Duodenal mucosa (tissue), 2 donors: Measurements from ENCODE around the gene ARHGAP33.

ENCODE experiments used
- H3K27ac ChIP-seq: one replicate; pipeline ENCODE4 v1.7.0; 2013; ENCODE audit warnings: low read depth, low read length
- H3K27me3 ChIP-seq, 2 donors: one replicate each; pipeline ENCODE4 v1.7.0; 2013; ENCODE audit warnings: low read length in 2 of 2, control low read depth in 1 of 2; ENCODE audit not compliant: insufficient read depth in 2 of 2, control insufficient read depth in 1 of 2
- H3K36me3 ChIP-seq, 2 donors: one replicate each; pipeline ENCODE4 v1.7.0; 2013; ENCODE audit warnings: low read length in 2 of 2, control low read depth in 1 of 2; ENCODE audit not compliant: insufficient read depth in 2 of 2, control insufficient read depth in 1 of 2
- H3K4me1 ChIP-seq, 2 donors: one replicate each; pipeline ENCODE4 v1.7.0; 2013; ENCODE audit warnings: low read length in 2 of 2, control low read depth in 1 of 2; ENCODE audit not compliant: insufficient read depth in 2 of 2, control insufficient read depth in 1 of 2
- H3K4me3 ChIP-seq, 2 donors: one replicate each; pipeline ENCODE4 v1.7.0; 2013; ENCODE audit warnings: low read length in 2 of 2, low read depth in 1 of 2
- H3K9ac ChIP-seq, 2 donors: one replicate each; pipeline ENCODE4 v1.7.0; 2013; ENCODE audit warnings: low read length in 2 of 2, low read depth in 1 of 2
- H3K9me3 ChIP-seq, 2 donors: one replicate each; pipeline ENCODE4 v1.7.0; 2013; ENCODE audit warnings: low read length in 2 of 2, control low read depth in 1 of 2; ENCODE audit not compliant: control insufficient read depth in 1 of 2

Gene ARHGAP33

DNA sequence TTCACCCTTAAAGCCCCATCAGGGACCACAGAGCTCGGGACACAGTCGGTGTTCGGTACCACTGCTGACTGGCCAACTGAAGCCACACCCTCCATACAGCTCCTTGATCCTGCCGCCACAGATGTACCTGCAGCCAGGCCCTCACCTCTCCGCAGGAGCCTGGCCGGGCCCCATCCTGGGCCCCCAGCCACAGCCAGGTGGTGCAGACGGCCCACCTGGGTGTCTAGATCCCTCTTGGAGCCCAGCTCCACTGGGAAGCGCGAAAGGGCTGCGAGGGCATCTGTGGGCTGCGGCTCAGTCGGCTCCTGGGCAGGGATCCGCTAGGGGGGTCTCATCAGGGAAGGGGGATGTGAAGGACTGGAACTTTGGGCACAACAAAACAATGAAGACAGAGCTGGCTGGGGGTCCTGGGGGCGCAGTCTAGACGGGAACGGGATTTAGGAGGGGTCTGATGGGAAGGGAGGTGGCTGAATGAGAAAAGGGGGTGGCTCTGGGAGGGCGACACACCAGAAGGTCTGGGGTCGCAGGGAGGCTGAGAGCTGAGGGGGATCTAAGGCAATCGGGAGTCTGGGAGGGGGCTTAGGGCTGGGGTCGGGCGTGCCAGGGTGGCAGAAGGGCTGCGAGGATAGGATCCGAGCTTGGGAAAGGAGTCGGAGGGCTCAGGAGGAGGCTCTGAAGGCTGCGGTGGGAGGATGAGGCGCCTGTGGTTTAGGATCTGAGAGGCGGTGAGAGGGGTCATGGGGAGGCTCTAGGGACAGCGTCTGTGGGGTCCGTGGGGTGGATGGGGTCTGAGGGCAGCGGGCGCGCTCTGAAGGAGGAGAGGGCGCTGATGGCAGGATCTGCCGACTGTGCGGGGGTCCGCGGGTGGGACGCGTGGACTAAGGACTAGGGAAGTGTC is 21.5 kb downstream of the ARHGAP33 start:
- Histone ChIP-seq H3K4me3 (no peak overlapping the region), H3K9me3 (no peaks in the 10 kb centered on the region), H3K36me3 (no peaks in the 10 kb centered on the region), H3K4me1 (no peaks in the 10 kb centered on the region), H3K27me3 (peaks cover 7 to 14% of the 10 kb centered on the region in 2 donors), H3K9ac (no peak overlapping the region), H3K27ac (no peak overlapping the region)

DNA sequence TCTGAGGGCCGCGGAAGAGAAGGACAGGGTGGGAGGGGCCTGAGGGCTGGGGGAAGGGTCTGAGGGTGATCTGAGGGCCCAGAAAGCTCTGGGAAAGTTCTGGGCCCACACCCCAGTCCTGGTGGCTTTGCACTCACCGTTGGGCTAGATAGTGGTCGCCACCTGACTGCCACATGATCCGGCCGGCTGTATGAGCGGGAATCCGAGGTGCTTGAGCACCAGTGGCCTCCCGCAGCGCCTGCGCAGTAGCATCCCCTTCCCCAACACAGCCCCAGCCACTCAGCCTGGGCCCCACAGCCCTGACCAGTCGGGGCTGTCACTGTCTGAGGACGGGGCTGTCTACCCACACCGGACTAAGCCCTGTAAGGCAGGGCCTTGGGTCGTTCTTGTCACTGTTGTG is 22.3 kb downstream of the ARHGAP33 start:
- Histone ChIP-seq H3K4me3 (no peak overlapping the region), H3K9me3 (no peaks in the 10 kb centered on the region), H3K27ac (no peak overlapping the region), H3K4me1 (no peaks in the 10 kb centered on the region), H3K27me3 (peaks cover 7 to 14% of the 10 kb centered on the region in 2 donors), H3K9ac (no peak overlapping the region), H3K36me3 (no peaks in the 10 kb centered on the region)

DNA sequence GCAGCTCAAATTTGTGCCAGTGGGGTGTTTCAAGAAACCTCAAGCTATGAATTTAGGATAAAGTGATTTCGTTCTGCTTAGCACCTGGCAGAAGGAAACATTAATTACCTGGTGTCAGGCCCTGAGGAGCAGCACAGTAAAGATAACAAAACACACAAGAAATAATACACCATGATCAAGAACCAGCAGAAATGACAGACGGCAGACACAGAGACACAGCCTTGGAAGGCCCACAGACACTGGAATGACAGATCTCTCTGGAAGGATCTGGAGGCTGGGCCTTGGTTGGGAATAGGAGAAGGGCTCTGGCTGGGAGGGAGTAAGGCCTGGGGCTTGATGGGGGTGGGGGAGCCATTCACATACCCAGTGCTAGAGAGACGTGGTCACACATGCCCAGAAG is 26.5 kb downstream of the ARHGAP33 start:
- H3K27me3 ChIP-seq = peaks cover 7 to 8% of the 10 kb centered on the region in 2 donors
- H3K36me3 ChIP-seq = no peaks in the 10 kb centered on the region
- H3K9me3 ChIP-seq = no peaks in the 10 kb centered on the region
- H3K4me1 ChIP-seq = no peaks in the 10 kb centered on the region
- H3K27ac ChIP-seq = no peak overlapping the region
- no peak overlapping the region for H3K4me3 ChIP-seq
- no peak overlapping the region for H3K9ac ChIP-seq

GRCh38 chr19:35805526-35806102 is 30.2 kb downstream of the ARHGAP33 start:
- no peaks in the 10 kb centered on the region for H3K4me1 ChIP-seq
- no peaks in the 10 kb centered on the region for H3K27me3 ChIP-seq
- no peak overlapping the region for H3K4me3 ChIP-seq
- H3K36me3 ChIP-seq = no peaks in the 10 kb centered on the region
- H3K27ac ChIP-seq = no peak overlapping the region
- no peak overlapping the region for H3K9ac ChIP-seq
- H3K9me3 ChIP-seq = no peaks in the 10 kb centered on the region

DNA sequence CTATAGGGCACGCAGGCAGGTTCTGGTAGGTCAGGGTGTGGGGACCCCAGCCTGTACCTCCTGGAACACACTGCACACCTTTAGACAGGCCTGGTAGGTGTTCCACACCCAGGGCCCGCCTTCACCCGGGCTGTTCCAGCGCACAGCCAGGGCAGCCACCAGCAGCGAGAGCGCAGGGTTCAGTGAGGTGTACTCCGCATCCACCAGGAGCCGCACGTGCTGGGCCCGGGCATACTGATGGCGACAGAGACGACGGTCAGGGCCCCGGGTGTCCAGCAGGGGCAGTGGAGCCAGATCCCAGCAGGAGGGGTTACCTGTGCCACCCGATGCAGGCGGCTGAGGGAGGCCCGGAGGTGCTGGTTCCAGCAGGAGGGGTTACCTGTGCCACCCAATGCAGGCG is 31.2 kb downstream of the ARHGAP33 start:
- no peaks in the 10 kb centered on the region for H3K4me1 ChIP-seq
- H3K4me3 ChIP-seq = no peak overlapping the region
- no peaks in the 10 kb centered on the region for H3K36me3 ChIP-seq
- H3K27me3 ChIP-seq = peaks cover 0 to 2% of the 10 kb centered on the region in 2 donors
- H3K9me3 ChIP-seq = no peaks in the 10 kb centered on the region
- H3K27ac ChIP-seq = no peak overlapping the region
- H3K9ac ChIP-seq = no peak overlapping the region

DNA sequence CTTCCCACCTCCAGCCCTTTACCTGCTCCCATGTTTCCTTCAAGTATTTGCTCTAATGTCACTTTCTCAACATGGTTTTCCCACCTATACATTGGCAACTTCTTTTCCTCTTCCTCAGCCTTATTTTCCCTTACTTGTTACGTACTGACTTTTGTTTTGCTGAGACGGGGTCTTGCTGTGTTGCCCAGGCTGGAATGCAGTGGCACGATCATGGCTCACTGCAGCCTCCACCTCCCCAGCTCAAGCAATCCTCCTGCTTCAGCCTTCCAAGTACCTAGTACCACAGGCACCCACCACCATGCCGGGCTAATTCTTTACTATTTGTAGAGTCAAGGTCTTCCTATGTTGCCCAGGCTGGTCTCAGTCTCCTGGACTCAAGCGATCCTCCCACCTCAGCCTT is 32.3 kb downstream of the ARHGAP33 start:
- Histone ChIP-seq H3K9ac (no peak overlapping the region), H3K27me3 (peaks cover 0 to 11% of the 10 kb centered on the region in 2 donors), H3K36me3 (no peaks in the 10 kb centered on the region), H3K4me1 (peaks cover 0 to 5% of the 10 kb centered on the region in 2 donors), H3K4me3 (no peak overlapping the region), H3K9me3 (no peaks in the 10 kb centered on the region), H3K27ac (no peak overlapping the region)

DNA sequence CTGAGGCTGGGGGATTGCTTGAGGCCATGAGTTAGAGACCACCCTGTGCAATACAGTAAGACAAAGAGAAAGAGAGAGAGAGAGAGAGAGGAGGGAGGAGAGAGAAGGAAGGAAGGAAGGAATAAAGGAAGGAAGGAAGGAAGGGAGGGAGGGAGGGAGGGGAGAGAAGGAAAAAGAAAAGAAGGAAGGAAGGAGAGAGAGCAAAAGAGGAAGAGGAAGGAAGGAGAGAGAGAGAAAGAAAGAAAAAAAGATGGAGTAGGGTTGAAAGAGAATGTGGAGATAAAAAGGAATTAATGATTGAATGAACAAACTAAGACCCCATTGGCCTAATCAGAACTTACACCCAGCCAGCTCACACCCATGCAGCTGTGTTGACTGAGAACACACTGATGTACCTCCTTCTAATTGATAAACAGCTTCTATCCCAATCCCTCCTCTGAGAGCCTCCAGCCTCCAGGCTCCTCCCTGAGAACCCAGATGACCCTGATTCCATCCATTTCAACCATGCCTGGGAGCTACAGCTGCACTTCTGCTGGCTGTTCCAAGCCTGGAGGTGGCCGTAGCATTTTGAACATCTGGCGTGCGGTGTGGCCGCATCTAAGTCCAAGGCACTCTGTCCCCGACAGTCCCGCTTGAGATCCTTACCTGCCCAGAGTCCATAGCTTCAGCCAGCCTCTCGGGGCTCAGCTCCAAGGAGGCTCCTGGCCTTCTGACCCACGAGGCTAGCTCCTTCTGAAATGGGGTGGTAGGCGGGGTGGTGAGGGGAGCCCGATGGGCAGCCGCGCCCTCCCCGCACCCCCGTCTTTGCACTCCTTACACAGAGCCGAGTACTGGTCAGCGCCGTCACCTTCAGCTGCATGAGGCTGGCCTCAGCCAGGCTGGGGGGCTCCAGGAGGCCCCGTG is 36.2 kb downstream of the ARHGAP33 start:
- Histone ChIP-seq H3K9ac (no peak overlapping the region), H3K4me1 (peaks cover 4 to 9% of the 10 kb centered on the region in 2 donors), H3K36me3 (no peaks in the 10 kb centered on the region), H3K4me3 (no peak overlapping the region), H3K9me3 (no peaks in the 10 kb centered on the region), H3K27me3 (peaks cover 0 to 11% of the 10 kb centered on the region in 2 donors), H3K27ac (no peak overlapping the region)

DNA sequence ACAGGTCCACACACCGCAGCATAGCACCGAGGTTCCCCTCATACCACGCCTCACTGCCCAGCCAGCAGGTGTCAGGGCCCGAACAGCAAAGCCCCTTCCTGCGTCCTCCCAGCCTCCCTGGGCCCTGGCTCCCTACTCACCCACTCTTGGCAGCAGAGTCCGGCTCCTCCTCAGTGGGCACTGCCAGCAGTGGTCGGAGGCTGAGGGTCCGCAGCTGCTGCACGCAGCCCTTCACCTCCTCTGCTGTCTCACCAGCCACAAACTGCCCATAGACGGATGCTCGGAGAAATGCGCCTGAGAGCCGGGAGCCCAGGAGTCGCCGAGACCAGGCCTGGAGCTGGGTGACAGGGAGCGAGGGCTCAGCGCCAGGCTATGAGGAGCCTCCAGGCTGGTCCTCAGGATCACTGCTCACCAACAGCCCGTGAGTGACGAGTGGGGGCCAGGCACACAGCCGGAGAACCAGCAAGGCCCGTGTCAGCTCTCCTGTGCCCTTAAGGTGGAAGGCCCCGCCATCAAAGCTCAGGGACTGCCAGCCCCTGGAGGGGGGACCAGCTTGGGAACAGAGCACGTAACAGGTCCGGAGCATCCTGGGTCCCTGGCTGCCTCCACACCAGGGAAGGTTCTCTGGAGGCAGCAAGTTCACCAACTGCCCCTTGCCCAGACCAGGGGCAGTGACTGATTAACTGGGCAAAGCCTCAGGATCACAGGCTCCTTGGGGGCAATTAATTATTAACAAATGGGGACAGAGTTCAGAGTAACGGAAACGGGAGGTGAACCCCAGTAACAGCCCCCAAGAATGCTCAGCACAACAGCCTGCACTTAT is 37.1 kb downstream of the ARHGAP33 start, which contains the start of gene PRODH2:
Gene PRODH2, minus strand, starts transcription at position 626 of the 823 bp plus-strand sequence. Its CDS starts 40 bp downstream, at position 586.
- Histone ChIP-seq H3K27me3 (peaks cover 0 to 11% of the 10 kb centered on the region in 2 donors), H3K4me3 (no peak within 1 kb of the TSS), H3K9ac (no peak within 1 kb of the TSS)

DNA sequence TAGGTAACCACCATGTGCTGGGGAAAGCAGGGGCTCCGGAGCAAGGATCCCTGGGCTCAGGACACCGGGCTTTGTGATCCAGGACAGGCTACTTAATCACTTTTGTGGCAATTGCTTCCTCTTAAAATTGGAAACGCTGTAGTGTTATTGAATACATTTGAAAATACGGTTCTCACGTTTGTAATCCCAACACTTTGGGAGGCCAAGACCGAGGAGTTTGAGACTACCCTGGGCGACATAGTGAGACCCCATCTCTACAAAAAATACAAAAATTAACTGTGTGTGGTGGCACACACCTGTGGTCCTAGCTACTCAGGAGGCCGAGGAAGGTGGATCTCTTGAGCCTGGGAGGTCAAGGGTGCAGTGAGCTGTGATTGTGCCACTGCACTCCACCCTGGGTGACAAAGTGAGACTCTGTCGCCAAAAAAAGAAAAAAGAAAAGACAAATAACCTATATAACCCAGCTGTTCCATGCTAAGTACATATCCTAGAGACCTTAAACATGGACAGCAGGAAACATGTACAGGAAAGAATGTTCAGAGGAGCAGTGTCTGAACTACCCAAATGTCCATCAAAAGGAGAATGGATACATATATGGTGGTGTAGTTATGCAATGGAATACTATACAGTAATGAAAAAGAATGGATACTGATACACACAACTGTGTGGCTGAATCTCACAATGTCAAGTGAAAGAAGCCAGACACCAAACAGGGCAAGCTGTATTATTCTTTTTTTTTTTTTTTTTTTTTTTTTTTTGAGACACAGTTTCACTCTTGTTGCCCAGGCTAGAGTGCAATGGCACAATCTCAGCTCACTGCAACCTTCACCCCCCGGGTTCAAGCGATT is 37.9 kb downstream of the ARHGAP33 start:
- Histone ChIP-seq H3K9me3 (no peaks in the 10 kb centered on the region), H3K27me3 (peaks cover under 1 to 11% of the 10 kb centered on the region in 2 donors), H3K27ac (no peak overlapping the region), H3K4me3 (no peak overlapping the region), H3K9ac (no peak overlapping the region), H3K36me3 (no peaks in the 10 kb centered on the region), H3K4me1 (peaks cover 4 to 9% of the 10 kb centered on the region in 2 donors)

More for the DNA sequence above, 37.1 kb downstream of the ARHGAP33 start, which contains the start of gene PRODH2:
- no peaks in the 10 kb centered on the region for H3K9me3 ChIP-seq
- H3K36me3 ChIP-seq = no peaks in the 10 kb centered on the region
- no peak within 1 kb of the TSS for H3K27ac ChIP-seq
- peaks cover 4 to 9% of the 10 kb centered on the region in 2 donors for H3K4me1 ChIP-seq
